NT2/D1 (cell line): ENCODE measurements around the gene SLC66A3.

Experiments
- YY1 ChIP-seq: IDR thresholded peaks from 2 replicates; pipeline ENCODE4 v1.6.1; 2011; ENCODE audit not compliant: insufficient read length, insufficient read depth
- ZNF274 ChIP-seq: IDR thresholded peaks from 2 replicates; pipeline ENCODE4 v1.6.1; 2011; ENCODE audit warnings: mild to moderate bottlenecking, low read depth, low read length

DNA sequence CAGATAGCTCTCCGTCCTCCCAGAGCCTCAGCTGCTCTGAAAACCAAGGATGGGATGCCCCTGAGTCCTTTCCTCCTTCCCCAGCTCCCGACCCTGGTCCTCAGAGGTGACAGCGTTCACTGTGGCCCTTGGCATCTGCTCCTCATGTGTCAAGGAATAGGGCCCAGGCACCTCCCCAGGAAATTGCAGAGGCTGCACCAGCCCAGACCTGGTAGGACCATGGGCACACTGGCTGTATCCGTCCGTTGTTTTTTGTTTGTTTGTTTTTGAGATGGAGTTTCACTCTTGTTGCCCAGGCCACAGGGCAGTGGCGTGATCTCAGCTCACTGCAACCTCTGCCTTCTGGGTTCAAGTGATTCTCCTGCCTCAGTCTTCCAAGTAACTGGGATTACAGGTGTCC, 37.5 kb upstream of the SLC66A3 start:
- TF ChIP-seq YY1 (no peak), ZNF274 (no peak)
